ENCODE data around the gene MCTP1.

DNA sequence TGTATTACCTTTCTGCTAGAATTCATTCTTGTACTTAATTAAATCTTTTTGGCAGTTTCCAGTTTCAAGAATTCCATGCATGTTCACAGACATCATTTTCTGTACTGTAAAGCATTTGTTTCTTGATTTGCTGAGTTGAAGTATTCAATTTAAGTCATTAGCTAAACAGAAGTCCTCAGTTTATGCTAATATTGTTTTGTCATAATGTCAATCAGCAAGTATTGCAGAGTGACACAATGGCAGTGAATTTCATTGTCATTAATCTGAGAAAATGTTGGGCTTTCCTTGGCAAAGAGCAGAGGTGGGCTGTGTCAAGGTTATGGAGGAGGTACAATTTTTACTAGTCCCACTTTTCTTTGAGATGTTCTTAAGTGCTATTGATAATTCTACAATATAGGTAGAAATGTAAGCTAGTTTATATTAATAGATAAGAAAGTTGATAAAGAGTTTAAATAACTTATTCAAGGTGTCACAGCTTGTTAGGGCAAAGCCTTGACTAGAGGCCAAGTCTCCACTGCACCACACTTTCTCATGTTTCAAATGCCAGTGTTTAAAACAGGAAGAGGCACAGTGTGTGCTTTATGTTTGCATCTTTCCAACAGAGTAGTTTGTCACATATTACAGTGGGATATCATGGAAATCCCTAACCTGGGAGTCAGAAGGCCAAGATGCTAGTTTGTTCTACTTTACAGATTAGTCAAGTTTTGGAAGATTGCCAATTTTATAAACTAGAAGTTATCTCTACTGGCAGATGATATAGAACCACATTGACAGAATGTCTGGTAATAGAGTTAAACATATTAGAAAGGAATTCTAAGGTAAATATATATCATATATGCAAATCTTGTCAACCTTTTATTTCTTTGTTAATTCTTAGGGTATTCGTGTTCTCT, 610.2 kb downstream of the MCTP1 start:
- TF ChIP-seq SATB2 (CRISPR knock-in tag; IDR thresholded peaks at IDR 0.05) (no peak), ZMAT3 (CRISPR knock-in tag; conservative IDR thresholded peaks at IDR 0.05) (no peak), TAF1 (CRISPR knock-in tag; IDR thresholded peaks at IDR 0.05) (no peak), AGO1 (IDR thresholded peaks at IDR 0.05; ENCODE audit: low read depth, low read length, poor library complexity, severe bottlenecking) (no peak), ZFP37 (CRISPR knock-in tag; IDR thresholded peaks at IDR 0.05; ENCODE audit: borderline replicate concordance) (no peak), SIN3A (IDR thresholded peaks at IDR 0.05; ENCODE audit: borderline replicate concordance, low read depth, low read length) (no peak), SMC3 (IDR thresholded peaks at IDR 0.05; ENCODE audit: low read length) (no peak), BHLHE40 (IDR thresholded peaks at IDR 0.05; ENCODE audit: low read length) (no peak), ARNT (IDR thresholded peaks at IDR 0.05) (no peak)
- TF ChIP-seq, protein P1, sequence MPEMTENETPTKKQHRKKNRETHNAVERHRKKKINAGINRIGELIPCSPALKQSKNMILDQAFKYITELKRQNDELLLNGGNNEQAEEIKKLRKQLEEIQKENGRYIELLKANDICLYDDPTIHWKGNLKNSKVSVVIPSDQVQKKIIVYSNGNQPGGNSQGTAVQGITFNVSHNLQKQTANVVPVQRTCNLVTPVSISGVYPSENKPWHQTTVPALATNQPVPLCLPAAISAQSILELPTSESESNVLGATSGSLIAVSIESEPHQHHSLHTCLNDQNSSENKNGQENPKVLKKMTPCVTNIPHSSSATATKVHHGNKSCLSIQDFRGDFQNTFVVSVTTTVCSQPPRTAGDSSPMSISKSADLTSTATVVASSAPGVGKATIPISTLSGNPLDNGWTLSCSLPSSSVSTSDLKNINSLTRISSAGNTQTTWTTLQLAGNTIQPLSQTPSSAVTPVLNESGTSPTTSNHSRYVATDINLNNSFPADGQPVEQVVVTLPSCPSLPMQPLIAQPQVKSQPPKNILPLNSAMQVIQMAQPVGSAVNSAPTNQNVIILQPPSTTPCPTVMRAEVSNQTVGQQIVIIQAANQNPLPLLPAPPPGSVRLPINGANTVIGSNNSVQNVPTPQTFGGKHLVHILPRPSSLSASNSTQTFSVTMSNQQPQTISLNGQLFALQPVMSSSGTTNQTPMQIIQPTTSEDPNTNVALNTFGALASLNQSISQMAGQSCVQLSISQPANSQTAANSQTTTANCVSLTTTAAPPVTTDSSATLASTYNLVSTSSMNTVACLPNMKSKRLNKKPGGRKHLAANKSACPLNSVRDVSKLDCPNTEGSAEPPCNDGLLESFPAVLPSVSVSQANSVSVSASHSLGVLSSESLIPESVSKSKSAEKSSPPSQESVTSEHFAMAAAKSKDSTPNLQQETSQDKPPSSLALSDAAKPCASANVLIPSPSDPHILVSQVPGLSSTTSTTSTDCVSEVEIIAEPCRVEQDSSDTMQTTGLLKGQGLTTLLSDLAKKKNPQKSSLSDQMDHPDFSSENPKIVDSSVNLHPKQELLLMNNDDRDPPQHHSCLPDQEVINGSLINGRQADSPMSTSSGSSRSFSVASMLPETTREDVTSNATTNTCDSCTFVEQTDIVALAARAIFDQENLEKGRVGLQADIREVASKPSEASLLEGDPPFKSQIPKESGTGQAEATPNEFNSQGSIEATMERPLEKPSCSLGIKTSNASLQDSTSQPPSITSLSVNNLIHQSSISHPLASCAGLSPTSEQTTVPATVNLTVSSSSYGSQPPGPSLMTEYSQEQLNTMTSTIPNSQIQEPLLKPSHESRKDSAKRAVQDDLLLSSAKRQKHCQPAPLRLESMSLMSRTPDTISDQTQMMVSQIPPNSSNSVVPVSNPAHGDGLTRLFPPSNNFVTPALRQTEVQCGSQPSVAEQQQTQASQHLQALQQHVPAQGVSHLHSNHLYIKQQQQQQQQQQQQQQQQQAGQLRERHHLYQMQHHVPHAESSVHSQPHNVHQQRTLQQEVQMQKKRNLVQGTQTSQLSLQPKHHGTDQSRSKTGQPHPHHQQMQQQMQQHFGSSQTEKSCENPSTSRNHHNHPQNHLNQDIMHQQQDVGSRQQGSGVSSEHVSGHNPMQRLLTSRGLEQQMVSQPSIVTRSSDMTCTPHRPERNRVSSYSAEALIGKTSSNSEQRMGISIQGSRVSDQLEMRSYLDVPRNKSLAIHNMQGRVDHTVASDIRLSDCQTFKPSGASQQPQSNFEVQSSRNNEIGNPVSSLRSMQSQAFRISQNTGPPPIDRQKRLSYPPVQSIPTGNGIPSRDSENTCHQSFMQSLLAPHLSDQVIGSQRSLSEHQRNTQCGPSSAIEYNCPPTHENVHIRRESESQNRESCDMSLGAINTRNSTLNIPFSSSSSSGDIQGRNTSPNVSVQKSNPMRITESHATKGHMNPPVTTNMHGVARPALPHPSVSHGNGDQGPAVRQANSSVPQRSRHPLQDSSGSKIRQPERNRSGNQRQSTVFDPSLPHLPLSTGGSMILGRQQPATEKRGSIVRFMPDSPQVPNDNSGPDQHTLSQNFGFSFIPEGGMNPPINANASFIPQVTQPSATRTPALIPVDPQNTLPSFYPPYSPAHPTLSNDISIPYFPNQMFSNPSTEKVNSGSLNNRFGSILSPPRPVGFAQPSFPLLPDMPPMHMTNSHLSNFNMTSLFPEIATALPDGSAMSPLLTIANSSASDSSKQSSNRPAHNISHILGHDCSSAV (CRISPR knock-in tag; IDR thresholded peaks at IDR 0.05; ENCODE audit: borderline replicate concordance), result no peak
- TF ChIP-seq, protein P2, sequence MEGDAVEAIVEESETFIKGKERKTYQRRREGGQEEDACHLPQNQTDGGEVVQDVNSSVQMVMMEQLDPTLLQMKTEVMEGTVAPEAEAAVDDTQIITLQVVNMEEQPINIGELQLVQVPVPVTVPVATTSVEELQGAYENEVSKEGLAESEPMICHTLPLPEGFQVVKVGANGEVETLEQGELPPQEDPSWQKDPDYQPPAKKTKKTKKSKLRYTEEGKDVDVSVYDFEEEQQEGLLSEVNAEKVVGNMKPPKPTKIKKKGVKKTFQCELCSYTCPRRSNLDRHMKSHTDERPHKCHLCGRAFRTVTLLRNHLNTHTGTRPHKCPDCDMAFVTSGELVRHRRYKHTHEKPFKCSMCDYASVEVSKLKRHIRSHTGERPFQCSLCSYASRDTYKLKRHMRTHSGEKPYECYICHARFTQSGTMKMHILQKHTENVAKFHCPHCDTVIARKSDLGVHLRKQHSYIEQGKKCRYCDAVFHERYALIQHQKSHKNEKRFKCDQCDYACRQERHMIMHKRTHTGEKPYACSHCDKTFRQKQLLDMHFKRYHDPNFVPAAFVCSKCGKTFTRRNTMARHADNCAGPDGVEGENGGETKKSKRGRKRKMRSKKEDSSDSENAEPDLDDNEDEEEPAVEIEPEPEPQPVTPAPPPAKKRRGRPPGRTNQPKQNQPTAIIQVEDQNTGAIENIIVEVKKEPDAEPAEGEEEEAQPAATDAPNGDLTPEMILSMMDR (CRISPR knock-in tag; IDR thresholded peaks at IDR 0.05), result no peak
- TF ChIP-seq, protein P3, sequence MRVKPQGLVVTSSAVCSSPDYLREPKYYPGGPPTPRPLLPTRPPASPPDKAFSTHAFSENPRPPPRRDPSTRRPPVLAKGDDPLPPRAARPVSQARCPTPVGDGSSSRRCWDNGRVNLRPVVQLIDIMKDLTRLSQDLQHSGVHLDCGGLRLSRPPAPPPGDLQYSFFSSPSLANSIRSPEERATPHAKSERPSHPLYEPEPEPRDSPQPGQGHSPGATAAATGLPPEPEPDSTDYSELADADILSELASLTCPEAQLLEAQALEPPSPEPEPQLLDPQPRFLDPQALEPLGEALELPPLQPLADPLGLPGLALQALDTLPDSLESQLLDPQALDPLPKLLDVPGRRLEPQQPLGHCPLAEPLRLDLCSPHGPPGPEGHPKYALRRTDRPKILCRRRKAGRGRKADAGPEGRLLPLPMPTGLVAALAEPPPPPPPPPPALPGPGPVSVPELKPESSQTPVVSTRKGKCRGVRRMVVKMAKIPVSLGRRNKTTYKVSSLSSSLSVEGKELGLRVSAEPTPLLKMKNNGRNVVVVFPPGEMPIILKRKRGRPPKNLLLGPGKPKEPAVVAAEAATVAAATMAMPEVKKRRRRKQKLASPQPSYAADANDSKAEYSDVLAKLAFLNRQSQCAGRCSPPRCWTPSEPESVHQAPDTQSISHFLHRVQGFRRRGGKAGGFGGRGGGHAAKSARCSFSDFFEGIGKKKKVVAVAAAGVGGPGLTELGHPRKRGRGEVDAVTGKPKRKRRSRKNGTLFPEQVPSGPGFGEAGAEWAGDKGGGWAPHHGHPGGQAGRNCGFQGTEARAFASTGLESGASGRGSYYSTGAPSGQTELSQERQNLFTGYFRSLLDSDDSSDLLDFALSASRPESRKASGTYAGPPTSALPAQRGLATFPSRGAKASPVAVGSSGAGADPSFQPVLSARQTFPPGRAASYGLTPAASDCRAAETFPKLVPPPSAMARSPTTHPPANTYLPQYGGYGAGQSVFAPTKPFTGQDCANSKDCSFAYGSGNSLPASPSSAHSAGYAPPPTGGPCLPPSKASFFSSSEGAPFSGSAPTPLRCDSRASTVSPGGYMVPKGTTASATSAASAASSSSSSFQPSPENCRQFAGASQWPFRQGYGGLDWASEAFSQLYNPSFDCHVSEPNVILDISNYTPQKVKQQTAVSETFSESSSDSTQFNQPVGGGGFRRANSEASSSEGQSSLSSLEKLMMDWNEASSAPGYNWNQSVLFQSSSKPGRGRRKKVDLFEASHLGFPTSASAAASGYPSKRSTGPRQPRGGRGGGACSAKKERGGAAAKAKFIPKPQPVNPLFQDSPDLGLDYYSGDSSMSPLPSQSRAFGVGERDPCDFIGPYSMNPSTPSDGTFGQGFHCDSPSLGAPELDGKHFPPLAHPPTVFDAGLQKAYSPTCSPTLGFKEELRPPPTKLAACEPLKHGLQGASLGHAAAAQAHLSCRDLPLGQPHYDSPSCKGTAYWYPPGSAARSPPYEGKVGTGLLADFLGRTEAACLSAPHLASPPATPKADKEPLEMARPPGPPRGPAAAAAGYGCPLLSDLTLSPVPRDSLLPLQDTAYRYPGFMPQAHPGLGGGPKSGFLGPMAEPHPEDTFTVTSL (CRISPR knock-in tag; IDR thresholded peaks at IDR 0.05; ENCODE audit: borderline replicate concordance), result no peak
- TF ChIP-seq, protein P4, sequence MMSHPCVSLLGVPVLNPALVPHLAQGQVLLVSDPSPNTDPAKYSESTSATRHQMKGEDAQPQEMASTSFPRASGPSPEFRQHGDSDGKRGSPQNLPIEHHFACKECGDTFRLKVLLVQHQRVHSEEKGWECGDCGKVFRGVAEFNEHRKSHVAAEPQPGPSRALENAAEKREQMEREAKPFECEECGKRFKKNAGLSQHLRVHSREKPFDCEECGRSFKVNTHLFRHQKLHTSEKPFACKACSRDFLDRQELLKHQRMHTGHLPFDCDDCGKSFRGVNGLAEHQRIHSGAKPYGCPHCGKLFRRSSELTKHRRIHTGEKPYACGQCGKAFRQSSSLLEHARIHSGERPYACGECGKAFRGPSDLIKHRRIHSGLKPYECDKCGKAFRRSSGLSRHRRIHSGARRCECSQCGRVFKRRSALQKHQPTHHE (CRISPR knock-in tag; IDR thresholded peaks at IDR 0.05; ENCODE audit: borderline replicate concordance), result no peak
